ENCODE measurements around the gene PRICKLE4. TPM values are rescaled to one million over a fixed set of nuclear protein-coding genes. Genes with fewer than 3 reads are reported as not detected.
"Not testable (repeated sequence)": the region's sequence is repeated elsewhere in the genome, so short reads cannot be mapped to it uniquely, and the experiment has no call there.

Gene PRICKLE4
- total RNA-seq, 1 donor from 2014 or later, result 1.7 TPM

- intact Hi-C loops (cut with DNase I), result no loop called here
- DNase-seq (ENCODE audit: low spot score), result no peak
Measured at GRCh38 chr6:41741625-41742490, 38.7 kb upstream of the PRICKLE4 start.

GRCh38 chr6:41743406-41744235 lies 37.0 kb upstream of the PRICKLE4 start:
- DNase-seq (ENCODE audit: low spot score), result no peak
- intact Hi-C loops (cut with DNase I), result no loop called here

GRCh38 chr6:41744236-41744787 lies 36.3 kb upstream of the PRICKLE4 start:
- DNase-seq (ENCODE audit: low spot score), result no peak
- intact Hi-C loops (cut with DNase I), result no loop called here

GRCh38 chr6:41746107-41746506 lies 34.5 kb upstream of the PRICKLE4 start:
- no peak for DNase-seq (ENCODE audit: low spot score)

GRCh38 chr6:41747256-41748101 lies 33.1 kb upstream of the PRICKLE4 start, which contains the start of gene PGC:
PGC (minus strand) TSS chr6:41747397; CDS start chr6:41747334, 63 bp downstream.
- DNase-seq (ENCODE audit: low spot score), result no peak
- intact Hi-C loops (cut with DNase I), result no loop called here

More at GRCh38 chr6:41746107-41746506, 34.5 kb upstream of the PRICKLE4 start:
- intact Hi-C loops (cut with DNase I), result no loop called here

- intact Hi-C loops (cut with DNase I), result no loop called here
- no peak for DNase-seq (ENCODE audit: low spot score)
Measured at GRCh38 chr6:41748102-41748477, 32.5 kb upstream of the PRICKLE4 start.

- intact Hi-C loops (cut with DNase I), result no loop called here
- DNase-seq (ENCODE audit: low spot score), result no peak
Measured at GRCh38 chr6:41748542-41748941, 32.0 kb upstream of the PRICKLE4 start.

GRCh38 chr6:41750374-41750773 lies 30.2 kb upstream of the PRICKLE4 start:
- DNase-seq (ENCODE audit: low spot score), result no peak
- intact Hi-C loops (cut with DNase I), result no loop called here

- intact Hi-C loops (cut with DNase I), result no loop called here
- DNase-seq (ENCODE audit: low spot score), result no peak
Measured at GRCh38 chr6:41755895-41756294, 24.7 kb upstream of the PRICKLE4 start.

- DNase-seq (ENCODE audit: low spot score), result no peak
- intact Hi-C loops (cut with DNase I), result no loop called here
Measured at GRCh38 chr6:41756354-41756753, 24.2 kb upstream of the PRICKLE4 start.

GRCh38 chr6:41757271-41757670 lies 23.3 kb upstream of the PRICKLE4 start:
- intact Hi-C loops (cut with DNase I), result no loop called here
- no peak for DNase-seq (ENCODE audit: low spot score)

GRCh38 chr6:41757931-41758640 lies 22.5 kb upstream of the PRICKLE4 start:
- intact Hi-C loops (cut with DNase I), result no loop called here
- DNase-seq (ENCODE audit: low spot score), result no peak

- intact Hi-C loops (cut with DNase I), result no loop called here
- DNase-seq (ENCODE audit: low spot score), result no peak
Measured at GRCh38 chr6:41758641-41759035, 21.9 kb upstream of the PRICKLE4 start.

GRCh38 chr6:41759106-41759904 lies 21.3 kb upstream of the PRICKLE4 start:
- no peak for DNase-seq (ENCODE audit: low spot score)
- intact Hi-C loops (cut with DNase I), result no loop called here

GRCh38 chr6:41759905-41760579 lies 20.5 kb upstream of the PRICKLE4 start:
- intact Hi-C loops (cut with DNase I), result no loop called here
- no peak for DNase-seq (ENCODE audit: low spot score)

GRCh38 chr6:41763470-41763869 lies 17.1 kb upstream of the PRICKLE4 start:
- intact Hi-C loops (cut with DNase I), result no loop called here

GRCh38 chr6:41766043-41766664 lies 14.4 kb upstream of the PRICKLE4 start:
- DNase-seq (ENCODE audit: low spot score); intact Hi-C loops (cut with DNase I): not testable (repeated sequence)

More at GRCh38 chr6:41763470-41763869, 17.1 kb upstream of the PRICKLE4 start:
- DNase-seq (ENCODE audit: low spot score), result no peak

Measured in cardiac septum (tissue), 1 donor.